ENCODE data around the gene FGD1.

The FGD1 gene

GRCh38 chrX:54439960-54440871 is 55.8 kb downstream of the FGD1 start, which contains the start of gene TSR2:
Gene TSR2 (plus strand): TSS chrX:54440404. CDS start chrX:54440422, 18 bp downstream.
- Histone ChIP-seq H3K4me2 (ENCODE audit: low read length) (peak within 1 kb of the TSS; percentile 54), H3K36me3 (ENCODE audit: control insufficient read depth, low read length) (peaks cover 3% of the 10 kb centered on the region), H3K4me1 (ENCODE audit: control insufficient read depth, low read length) (peaks cover 13% of the 10 kb centered on the region), H3K79me2 (ENCODE audit: control insufficient read depth, low read length) (peaks cover 43% of the 10 kb centered on the region), H3K9me2 (replicated peaks; ENCODE audit: control insufficient read depth, low read length) (no peaks in the 10 kb centered on the region), H3K9me3 (ENCODE audit: control insufficient read depth, insufficient read depth, low read length) (no peaks in the 10 kb centered on the region), H3F3A (ENCODE audit: control insufficient read depth, insufficient read depth) (no peaks in the 10 kb centered on the region), H3K27me3 (ENCODE audit: control insufficient read depth, low read length) (no peaks in the 10 kb centered on the region), H3K4me3 (ENCODE audit: low read length) (peak within 1 kb of the TSS; percentile 91), H4K20me1 (ENCODE audit: control insufficient read depth, insufficient read depth, low read depth, low read length) (no peaks in the 10 kb centered on the region), H3K27ac (ENCODE audit: low read depth, low read length) (no peak within 1 kb of the TSS)
- TF ChIP-seq CTCF (IDR thresholded peaks at IDR 0.05; ENCODE audit: low read depth, low read length, poor library complexity, severe bottlenecking), result no peak
- no peak for TF ChIP-seq EZH2phosphoT487 (IDR thresholded peaks at IDR 0.05; ENCODE audit: borderline replicate concordance, low read length)

- Histone ChIP-seq H3K9me2 (replicated peaks; ENCODE audit: control insufficient read depth, low read length) (no peaks in the 10 kb centered on the region), H3K4me3 (ENCODE audit: low read length) (no peak overlapping the region), H3K27me3 (ENCODE audit: control insufficient read depth, low read length) (no peaks in the 10 kb centered on the region), H4K20me1 (ENCODE audit: control insufficient read depth, insufficient read depth, low read depth, low read length) (no peaks in the 10 kb centered on the region), H3K36me3 (ENCODE audit: control insufficient read depth, low read length) (no peaks in the 10 kb centered on the region), H3K27ac (ENCODE audit: low read depth, low read length) (no peak overlapping the region), H3K4me2 (ENCODE audit: low read length) (no peak overlapping the region), H3K79me2 (ENCODE audit: control insufficient read depth, low read length) (peaks cover 5% of the 10 kb centered on the region), H3K4me1 (ENCODE audit: control insufficient read depth, low read length) (peaks cover 4% of the 10 kb centered on the region; the same call in 1 of the 2 replicates), H3F3A (ENCODE audit: control insufficient read depth, insufficient read depth) (no peaks in the 10 kb centered on the region), H3K9me3 (ENCODE audit: control insufficient read depth, insufficient read depth, low read length) (no peaks in the 10 kb centered on the region)
- TF ChIP-seq EZH2phosphoT487 (IDR thresholded peaks at IDR 0.05; ENCODE audit: borderline replicate concordance, low read length) (no peak), CTCF (IDR thresholded peaks at IDR 0.05; ENCODE audit: low read depth, low read length, poor library complexity, severe bottlenecking) (no peak)
These were observed 60.9 kb downstream of the FGD1 start for GRCh38 chrX:54435121-54435520.

- Histone ChIP-seq H3K4me3 (ENCODE audit: low read length) (no peak overlapping the region), H4K20me1 (ENCODE audit: control insufficient read depth, insufficient read depth, low read depth, low read length) (no peaks in the 10 kb centered on the region), H3K27me3 (ENCODE audit: control insufficient read depth, low read length) (no peaks in the 10 kb centered on the region), H3F3A (ENCODE audit: control insufficient read depth, insufficient read depth) (no peaks in the 10 kb centered on the region), H3K9me2 (replicated peaks; ENCODE audit: control insufficient read depth, low read length) (no peaks in the 10 kb centered on the region), H3K4me1 (ENCODE audit: control insufficient read depth, low read length) (no peaks in the 10 kb centered on the region), H3K36me3 (ENCODE audit: control insufficient read depth, low read length) (no peaks in the 10 kb centered on the region), H3K27ac (ENCODE audit: low read depth, low read length) (no peak overlapping the region), H3K4me2 (ENCODE audit: low read length) (no peak overlapping the region), H3K9me3 (ENCODE audit: control insufficient read depth, insufficient read depth, low read length) (no peaks in the 10 kb centered on the region), H3K79me2 (ENCODE audit: control insufficient read depth, low read length) (no peaks in the 10 kb centered on the region)
- no peak for TF ChIP-seq CTCF (IDR thresholded peaks at IDR 0.05; ENCODE audit: low read depth, low read length, poor library complexity, severe bottlenecking)
- no peak for TF ChIP-seq EZH2phosphoT487 (IDR thresholded peaks at IDR 0.05; ENCODE audit: borderline replicate concordance, low read length)
These were observed 65.5 kb downstream of the FGD1 start for GRCh38 chrX:54430519-54430918.
